ENCODE measurements around the gene SHLD1. TPM values are rescaled to one million over a fixed set of nuclear protein-coding genes. Genes with fewer than 3 reads are reported as not detected.

The SHLD1 gene
- total RNA-seq, 1 donor from 2014 or later = 3.5 TPM

DNA sequence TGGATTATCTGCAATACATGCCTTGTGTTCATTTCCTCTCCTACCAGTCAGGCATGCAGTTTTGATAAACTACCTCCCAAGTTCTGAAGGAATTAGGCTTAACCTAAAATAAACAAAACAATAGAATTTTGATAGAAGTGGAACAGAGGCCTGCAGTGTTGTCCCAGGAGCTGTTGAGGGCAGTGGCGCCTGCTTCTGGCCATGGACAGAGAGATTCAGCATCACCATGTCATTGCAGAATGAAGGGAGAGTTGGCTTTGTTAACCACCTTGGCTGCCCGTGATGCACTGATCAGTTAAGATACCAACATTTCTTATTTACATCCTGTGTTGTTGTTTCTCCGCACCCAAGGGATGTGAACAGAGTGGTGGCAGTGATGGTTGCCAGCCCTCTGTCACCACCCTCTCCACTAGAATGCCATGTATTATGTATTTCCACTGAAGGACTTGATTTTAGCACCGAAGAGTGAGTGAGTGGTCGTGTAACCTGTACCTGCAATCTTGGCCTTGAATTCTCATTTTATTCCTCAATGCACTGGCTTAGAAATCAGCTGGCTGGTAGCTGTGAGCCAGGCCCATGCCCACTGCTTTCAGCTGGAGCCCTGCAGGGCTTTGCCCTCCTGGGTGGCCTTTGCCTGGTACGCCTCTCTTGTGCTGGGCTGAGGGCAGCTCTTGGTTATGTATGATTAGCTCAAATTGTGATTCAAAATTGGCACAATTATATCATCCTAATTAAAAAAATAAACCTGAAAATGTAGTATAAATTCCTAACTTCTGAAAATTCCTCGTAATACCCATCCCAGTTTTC lies 56.5 kb downstream of the SHLD1 start:
- H4K20me1 ChIP-seq (ENCODE audit: insufficient read depth, low read length) = no peaks in the 10 kb centered on the region
- no peaks in the 10 kb centered on the region for H3K79me2 ChIP-seq (ENCODE audit: insufficient read depth, low read length)
- H3K27ac ChIP-seq (ENCODE audit: low read depth, low read length) = no peak overlapping the region
- no peak for TF ChIP-seq EZH2 (IDR thresholded peaks at IDR 0.05; ENCODE audit: insufficient read depth, low read length)
- TF ChIP-seq, protein P1, sequence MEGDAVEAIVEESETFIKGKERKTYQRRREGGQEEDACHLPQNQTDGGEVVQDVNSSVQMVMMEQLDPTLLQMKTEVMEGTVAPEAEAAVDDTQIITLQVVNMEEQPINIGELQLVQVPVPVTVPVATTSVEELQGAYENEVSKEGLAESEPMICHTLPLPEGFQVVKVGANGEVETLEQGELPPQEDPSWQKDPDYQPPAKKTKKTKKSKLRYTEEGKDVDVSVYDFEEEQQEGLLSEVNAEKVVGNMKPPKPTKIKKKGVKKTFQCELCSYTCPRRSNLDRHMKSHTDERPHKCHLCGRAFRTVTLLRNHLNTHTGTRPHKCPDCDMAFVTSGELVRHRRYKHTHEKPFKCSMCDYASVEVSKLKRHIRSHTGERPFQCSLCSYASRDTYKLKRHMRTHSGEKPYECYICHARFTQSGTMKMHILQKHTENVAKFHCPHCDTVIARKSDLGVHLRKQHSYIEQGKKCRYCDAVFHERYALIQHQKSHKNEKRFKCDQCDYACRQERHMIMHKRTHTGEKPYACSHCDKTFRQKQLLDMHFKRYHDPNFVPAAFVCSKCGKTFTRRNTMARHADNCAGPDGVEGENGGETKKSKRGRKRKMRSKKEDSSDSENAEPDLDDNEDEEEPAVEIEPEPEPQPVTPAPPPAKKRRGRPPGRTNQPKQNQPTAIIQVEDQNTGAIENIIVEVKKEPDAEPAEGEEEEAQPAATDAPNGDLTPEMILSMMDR (IDR thresholded peaks at IDR 0.05; ENCODE audit: insufficient read depth, low read depth, low read length) = peak; percentile 11
- H3K27me3 ChIP-seq (ENCODE audit: insufficient read depth, low read length) = no peaks in the 10 kb centered on the region
- H3K9me3 ChIP-seq (ENCODE audit: insufficient read depth, low read depth, low read length) = no peaks in the 10 kb centered on the region
- Mint-ChIP-seq H3K9me3 (ENCODE audit: unreplicated experiment) (no peaks in the 10 kb centered on the region), H3K27ac (ENCODE audit: unreplicated experiment) (no peak overlapping the region), H3K27me3 (ENCODE audit: low read depth, unreplicated experiment) (no peaks in the 10 kb centered on the region), H3K4me1 (ENCODE audit: low read depth, unreplicated experiment) (peaks cover 9% of the 10 kb centered on the region), H3K36me3 (ENCODE audit: low read depth, unreplicated experiment) (no peaks in the 10 kb centered on the region), H3K4me3 (ENCODE audit: unreplicated experiment) (no peak overlapping the region)
- H3K9ac ChIP-seq (ENCODE audit: low read length) = no peak overlapping the region
- H2AFZ ChIP-seq (ENCODE audit: low read depth, low read length) = no peak overlapping the region
- FAIRE-seq = no peak
- peaks cover 6% of the 10 kb centered on the region for H3K4me1 ChIP-seq (ENCODE audit: insufficient read depth, low read length)
- DNase-seq (ENCODE audit: low read depth) = no peak
- H3K4me3 ChIP-seq (ENCODE audit: insufficient read depth, low read depth, low read length) = no peak overlapping the region
- H3K36me3 ChIP-seq (ENCODE audit: insufficient read depth, low read length) = no peaks in the 10 kb centered on the region
- no peak overlapping the region for H3K4me2 ChIP-seq (ENCODE audit: low read length)

DNA sequence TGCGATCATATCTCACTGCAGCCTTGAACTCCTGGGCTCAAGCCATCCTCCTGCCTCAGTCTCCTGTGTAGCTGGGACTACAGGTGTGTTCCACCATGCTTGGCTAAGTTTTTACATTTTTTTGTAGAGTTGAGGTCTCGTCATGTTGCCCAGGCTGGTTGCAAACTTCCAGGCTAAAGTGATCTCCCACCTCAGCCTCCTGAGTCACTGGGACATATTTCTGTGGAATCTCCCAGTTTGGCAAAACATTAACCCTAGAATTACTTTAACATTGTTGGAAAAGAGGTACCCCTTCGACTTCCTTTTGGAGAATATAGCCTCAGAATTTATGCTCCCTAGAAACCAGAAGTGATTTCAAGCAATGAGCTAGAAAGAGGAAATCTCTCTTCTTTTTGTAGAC lies 57.2 kb downstream of the SHLD1 start:
- no peaks in the 10 kb centered on the region for H3K36me3 Mint-ChIP-seq (ENCODE audit: low read depth, unreplicated experiment)
- peaks cover 6% of the 10 kb centered on the region for H3K4me1 ChIP-seq (ENCODE audit: insufficient read depth, low read length)
- DNase-seq (ENCODE audit: low read depth) = no peak
- H3K4me2 ChIP-seq (ENCODE audit: low read length) = no peak overlapping the region
- no peak overlapping the region for H3K27ac Mint-ChIP-seq (ENCODE audit: unreplicated experiment)
- H3K9ac ChIP-seq (ENCODE audit: low read length) = no peak overlapping the region
- FAIRE-seq = no peak
- H3K27me3 Mint-ChIP-seq (ENCODE audit: low read depth, unreplicated experiment) = no peaks in the 10 kb centered on the region
- no peaks in the 10 kb centered on the region for H3K9me3 Mint-ChIP-seq (ENCODE audit: unreplicated experiment)
- no peak for TF ChIP-seq EZH2 (IDR thresholded peaks at IDR 0.05; ENCODE audit: insufficient read depth, low read length)
- TF ChIP-seq, protein P1 (IDR thresholded peaks at IDR 0.05; ENCODE audit: insufficient read depth, low read depth, low read length) = no peak
- H3K4me1 Mint-ChIP-seq (ENCODE audit: low read depth, unreplicated experiment) = peaks cover 9% of the 10 kb centered on the region
- no peaks in the 10 kb centered on the region for H3K9me3 ChIP-seq (ENCODE audit: insufficient read depth, low read depth, low read length)
- no peak overlapping the region for H2AFZ ChIP-seq (ENCODE audit: low read depth, low read length)
- no peaks in the 10 kb centered on the region for H3K36me3 ChIP-seq (ENCODE audit: insufficient read depth, low read length)
- no peaks in the 10 kb centered on the region for H3K79me2 ChIP-seq (ENCODE audit: insufficient read depth, low read length)
- H4K20me1 ChIP-seq (ENCODE audit: insufficient read depth, low read length) = no peaks in the 10 kb centered on the region
- no peak overlapping the region for H3K4me3 Mint-ChIP-seq (ENCODE audit: unreplicated experiment)
- no peak overlapping the region for H3K4me3 ChIP-seq (ENCODE audit: insufficient read depth, low read depth, low read length)
- no peaks in the 10 kb centered on the region for H3K27me3 ChIP-seq (ENCODE audit: insufficient read depth, low read length)
- H3K27ac ChIP-seq (ENCODE audit: low read depth, low read length) = no peak overlapping the region

DNA sequence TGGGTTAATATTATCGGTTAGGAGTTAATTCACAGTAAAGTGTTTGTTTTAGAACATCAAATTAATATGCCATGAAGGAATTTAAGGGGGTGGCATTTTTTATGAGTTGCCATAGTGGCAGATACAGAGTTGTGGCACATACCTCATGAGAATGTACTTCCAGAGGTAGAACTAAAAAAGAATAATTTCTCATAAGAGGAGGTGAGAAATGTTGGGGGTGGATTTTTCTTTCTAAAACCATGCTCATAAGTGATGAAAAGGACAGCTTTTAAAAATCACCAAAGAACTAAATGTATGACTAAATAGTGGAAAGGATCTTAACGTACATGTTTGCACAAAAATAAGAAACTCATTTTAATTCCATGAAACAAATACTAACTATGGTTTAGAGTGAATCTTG lies 58.7 kb downstream of the SHLD1 start:
- Histone ChIP-seq H3K79me2 (ENCODE audit: insufficient read depth, low read length) (no peaks in the 10 kb centered on the region), H3K27ac (ENCODE audit: low read depth, low read length) (no peak overlapping the region), H3K4me2 (ENCODE audit: low read length) (no peak overlapping the region), H3K4me1 (ENCODE audit: insufficient read depth, low read length) (peaks cover 6% of the 10 kb centered on the region), H3K9ac (ENCODE audit: low read length) (no peak overlapping the region), H3K36me3 (ENCODE audit: insufficient read depth, low read length) (no peaks in the 10 kb centered on the region), H3K9me3 (ENCODE audit: insufficient read depth, low read depth, low read length) (no peaks in the 10 kb centered on the region), H2AFZ (ENCODE audit: low read depth, low read length) (no peak overlapping the region), H4K20me1 (ENCODE audit: insufficient read depth, low read length) (no peaks in the 10 kb centered on the region), H3K27me3 (ENCODE audit: insufficient read depth, low read length) (no peaks in the 10 kb centered on the region), H3K4me3 (ENCODE audit: insufficient read depth, low read depth, low read length) (no peak overlapping the region)
- peaks cover 9% of the 10 kb centered on the region for H3K4me1 Mint-ChIP-seq (ENCODE audit: low read depth, unreplicated experiment)
- FAIRE-seq = no peak
- no peak overlapping the region for H3K4me3 Mint-ChIP-seq (ENCODE audit: unreplicated experiment)
- no peak overlapping the region for H3K27ac Mint-ChIP-seq (ENCODE audit: unreplicated experiment)
- no peak for DNase-seq (ENCODE audit: low read depth)
- H3K27me3 Mint-ChIP-seq (ENCODE audit: low read depth, unreplicated experiment) = no peaks in the 10 kb centered on the region
- no peaks in the 10 kb centered on the region for H3K36me3 Mint-ChIP-seq (ENCODE audit: low read depth, unreplicated experiment)
- H3K9me3 Mint-ChIP-seq (ENCODE audit: unreplicated experiment) = no peaks in the 10 kb centered on the region
- no peak for TF ChIP-seq EZH2 (IDR thresholded peaks at IDR 0.05; ENCODE audit: insufficient read depth, low read length)
- TF ChIP-seq, protein P1 (IDR thresholded peaks at IDR 0.05; ENCODE audit: insufficient read depth, low read depth, low read length) = no peak
